ENCODE measurements around the gene COX7B2. TPM values are rescaled to one million over a fixed set of nuclear protein-coding genes. Genes with fewer than 3 reads are reported as not detected.

COX7B2 gene
- total RNA-seq, 1 experiment from 2014 or later, result not detected

DNA sequence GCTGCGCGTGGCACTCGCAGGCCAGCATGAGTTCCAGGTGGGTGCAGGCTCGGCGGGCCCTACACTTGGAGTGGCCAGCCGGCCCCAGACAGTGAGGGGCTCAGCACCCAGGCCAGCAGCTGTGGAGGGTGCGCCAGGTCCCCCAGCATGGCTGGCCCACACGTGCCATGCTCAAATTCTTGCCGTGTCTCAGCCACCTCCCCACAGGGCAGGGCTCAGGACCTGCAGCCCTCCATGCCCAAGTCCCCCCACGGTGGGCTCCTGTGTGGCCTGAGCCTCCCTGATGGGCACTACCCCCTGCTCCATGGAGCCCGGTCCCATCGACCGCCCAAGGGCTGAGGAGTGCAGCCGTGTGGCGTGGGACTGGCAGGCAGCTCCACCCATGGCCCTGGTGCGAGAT, 210.2 kb downstream of the COX7B2 start:
- Histone ChIP-seq H3K4me3 (ENCODE audit: low read depth, low read length, poor library complexity, severe bottlenecking) (no peak overlapping the region), H3K27me3 (replicated peaks; ENCODE audit: insufficient read depth, low read depth, low read length, poor library complexity) (no peaks in the 10 kb centered on the region), H3K27ac (ENCODE audit: low read depth, low read length, poor library complexity, severe bottlenecking) (no peak overlapping the region), H3K4me1 (ENCODE audit: insufficient read depth, low read length, poor library complexity, severe bottlenecking) (no peaks in the 10 kb centered on the region), H3K9me3 (ENCODE audit: low read depth, low read length, poor library complexity, severe bottlenecking) (no peaks in the 10 kb centered on the region), H3K36me3 (ENCODE audit: insufficient read depth, low read length, poor library complexity, severe bottlenecking) (no peaks in the 10 kb centered on the region)
- DNase-seq (ENCODE audit: low spot score), result no peak
- ChIA-PET CTCF (no interaction called here), POLR2A (ENCODE audit: low non-redundant PET) (no interaction called here)
- intact Hi-C loops (cut with micrococcal nuclease; ENCODE audit: unreplicated experiment), result no loop called here
- TF ChIP-seq, protein P1, sequence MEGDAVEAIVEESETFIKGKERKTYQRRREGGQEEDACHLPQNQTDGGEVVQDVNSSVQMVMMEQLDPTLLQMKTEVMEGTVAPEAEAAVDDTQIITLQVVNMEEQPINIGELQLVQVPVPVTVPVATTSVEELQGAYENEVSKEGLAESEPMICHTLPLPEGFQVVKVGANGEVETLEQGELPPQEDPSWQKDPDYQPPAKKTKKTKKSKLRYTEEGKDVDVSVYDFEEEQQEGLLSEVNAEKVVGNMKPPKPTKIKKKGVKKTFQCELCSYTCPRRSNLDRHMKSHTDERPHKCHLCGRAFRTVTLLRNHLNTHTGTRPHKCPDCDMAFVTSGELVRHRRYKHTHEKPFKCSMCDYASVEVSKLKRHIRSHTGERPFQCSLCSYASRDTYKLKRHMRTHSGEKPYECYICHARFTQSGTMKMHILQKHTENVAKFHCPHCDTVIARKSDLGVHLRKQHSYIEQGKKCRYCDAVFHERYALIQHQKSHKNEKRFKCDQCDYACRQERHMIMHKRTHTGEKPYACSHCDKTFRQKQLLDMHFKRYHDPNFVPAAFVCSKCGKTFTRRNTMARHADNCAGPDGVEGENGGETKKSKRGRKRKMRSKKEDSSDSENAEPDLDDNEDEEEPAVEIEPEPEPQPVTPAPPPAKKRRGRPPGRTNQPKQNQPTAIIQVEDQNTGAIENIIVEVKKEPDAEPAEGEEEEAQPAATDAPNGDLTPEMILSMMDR (conservative IDR thresholded peaks at IDR 0.05; ENCODE audit: low read depth, low read length), result no peak
- no peak for TF ChIP-seq EZH2 (IDR thresholded peaks at IDR 0.05; ENCODE audit: borderline replicate concordance, low read depth, low read length, poor library complexity, severe bottlenecking)
- BruUV-seq (replicated peaks), result no TSS peak

Other genes with a start within 250 kb of the COX7B2 start
- gene GABRA4, start 84.3 kb upstream of the COX7B2 start, total RNA-seq (2021), result 0.58 and 2.5 TPM in 2 replicates
- 1.0 and 3.5 TPM in 2 replicates for gene GABRB1, start 122.3 kb upstream of the COX7B2 start, total RNA-seq (2021)

Data from A673 (cell line).